HEK293 (cell line): Measurements from ENCODE around the gene PAK4.

ENCODE experiments used
- CTCF ChIA-PET: fragments of 350-600 bp; formaldehyde crosslinking; extraction: SDS; loops from one replicate; lab custom pipeline; 2021; ENCODE audit warnings: antibody characterized with exemption; lab: Yijun Ruan, JAX
- POLR2A ChIA-PET: fragments of 300-600 bp; formaldehyde crosslinking; extraction: SDS; loops from one replicate; lab custom pipeline; 2020; ENCODE audit warnings: antibody characterized with exemption, inconsistent platforms; lab: Yijun Ruan, JAX
- H3K27ac ChIP-seq: fragments of 200-500 bp; sonication (Bioruptor generic); 2 replicates; pipeline ENCODE4 v1.5.1; 2014; ENCODE audit warnings: low read depth, low read length, control low read depth, inconsistent platforms; ENCODE audit errors: extremely low read depth
- H3K36me3 ChIP-seq, 2 experiments: fragments of 200-500 bp in 1 of 2; sonication (Bioruptor generic) in 1 of 2; 1 replicate in 1 of 2; 2 replicates in 1 of 2; pipeline ENCODE4 v1.5.1; 2014 to 2017; ENCODE audit warnings: inconsistent platforms in 2 of 2, low read length in 2 of 2; ENCODE audit not compliant: control insufficient read depth in 2 of 2, insufficient read depth in 1 of 2
- H3K4me1 ChIP-seq: fragments of 200-500 bp; sonication (Bioruptor generic); 2 replicates; pipeline ENCODE4 v1.5.1; 2014; ENCODE audit warnings: mild to moderate bottlenecking, low read length, inconsistent platforms; ENCODE audit not compliant: control insufficient read depth, insufficient read depth
- H3K4me3 ChIP-seq: 2 replicates; pipeline ENCODE4 v1.5.1; 2011; ENCODE audit warnings: low read depth, mild to moderate bottlenecking, control low read depth, low read length, moderate library complexity
- H3K9me3 ChIP-seq: fragments of 200-500 bp; sonication (Bioruptor generic); 2 replicates; pipeline ENCODE4 v1.5.1; 2014; ENCODE audit warnings: low read depth, low read length, inconsistent platforms; ENCODE audit not compliant: control insufficient read depth, insufficient read depth
- CTCF ChIP-seq: fragments of 450-650 bp; formaldehyde crosslinking; IDR thresholded peaks from 2 replicates; pipeline ENCODE4 v1.5.1; 2016; ENCODE audit warnings: missing biosample characterization, missing genetic modification characterization
- MYNN ChIP-seq: fragments of 450-650 bp; formaldehyde crosslinking; IDR thresholded peaks from 2 replicates; pipeline ENCODE4 v1.5.1; 2016; ENCODE audit warnings: missing biosample characterization, missing genetic modification characterization, borderline replicate concordance
- PRDM1 ChIP-seq: fragments of 450-650 bp; formaldehyde crosslinking; IDR thresholded peaks from 2 replicates; pipeline ENCODE4; 2016; ENCODE audit warnings: missing biosample characterization, missing genetic modification characterization
- SP7 ChIP-seq: fragments of 450-650 bp; formaldehyde crosslinking; IDR thresholded peaks from 2 replicates; pipeline ENCODE4 v1.5.1; 2016; ENCODE audit warnings: missing biosample characterization, missing genetic modification characterization
- YY2 ChIP-seq: fragments of 450-650 bp; formaldehyde crosslinking; IDR thresholded peaks from 2 replicates; pipeline ENCODE4 v1.5.1; 2016; ENCODE audit warnings: missing biosample characterization, missing genetic modification characterization
- ZBTB10 ChIP-seq: fragments of 450-650 bp; formaldehyde crosslinking; IDR thresholded peaks from 2 replicates; pipeline ENCODE4 v1.5.1; 2016; ENCODE audit warnings: missing biosample characterization, missing genetic modification characterization
- ZBTB49 ChIP-seq: fragments of 450-650 bp; formaldehyde crosslinking; IDR thresholded peaks from 2 replicates; pipeline ENCODE4 v1.5.1; 2016; ENCODE audit warnings: missing biosample characterization, missing genetic modification characterization, low read depth
- ZNF133 ChIP-seq: fragments of 450-650 bp; formaldehyde crosslinking; IDR thresholded peaks from 2 replicates; pipeline ENCODE4 v1.5.1; 2016; ENCODE audit warnings: missing biosample characterization, missing genetic modification characterization
- ZNF146 ChIP-seq: fragments of 450-650 bp; formaldehyde crosslinking; IDR thresholded peaks from 2 replicates; pipeline ENCODE4 v1.5.1; 2016; ENCODE audit warnings: missing biosample characterization, missing genetic modification characterization
- ZNF155 ChIP-seq: fragments of 450-650 bp; formaldehyde crosslinking; IDR thresholded peaks from 2 replicates; pipeline ENCODE4 v1.5.1; 2016; ENCODE audit warnings: missing biosample characterization, missing genetic modification characterization
- ZNF169 ChIP-seq: fragments of 450-650 bp; formaldehyde crosslinking; IDR thresholded peaks from 2 replicates; pipeline ENCODE4 v1.5.1; 2016; ENCODE audit warnings: missing biosample characterization, missing genetic modification characterization
- ZNF24 ChIP-seq: fragments of 450-650 bp; formaldehyde crosslinking; IDR thresholded peaks from 2 replicates; pipeline ENCODE4 v1.5.1; 2016; ENCODE audit warnings: missing biosample characterization, missing genetic modification characterization
- ZNF266 ChIP-seq: fragments of 450-650 bp; formaldehyde crosslinking; IDR thresholded peaks from 2 replicates; pipeline ENCODE4 v1.5.1; 2016; ENCODE audit warnings: missing biosample characterization, missing genetic modification characterization, low read depth
- ZNF341 ChIP-seq: fragments of 450-650 bp; formaldehyde crosslinking; IDR thresholded peaks from 2 replicates; pipeline ENCODE4; 2016; ENCODE audit warnings: low read depth, missing biosample characterization, missing genetic modification characterization
- ZNF404 ChIP-seq: fragments of 450-650 bp; formaldehyde crosslinking; IDR thresholded peaks from 2 replicates; pipeline ENCODE4 v1.5.1; 2017; ENCODE audit warnings: missing biosample characterization, missing genetic modification characterization
- ZNF433 ChIP-seq: fragments of 450-650 bp; formaldehyde crosslinking; IDR thresholded peaks from 2 replicates; pipeline ENCODE4 v1.5.1; 2016; ENCODE audit warnings: missing biosample characterization, missing genetic modification characterization, low read depth
- ZNF560 ChIP-seq: fragments of 450-650 bp; formaldehyde crosslinking; IDR thresholded peaks from 2 replicates; pipeline ENCODE4 v1.5.1; 2017; ENCODE audit warnings: missing biosample characterization, missing genetic modification characterization, borderline replicate concordance
- ZNF837 ChIP-seq: fragments of 450-650 bp; formaldehyde crosslinking; IDR thresholded peaks from 2 replicates; pipeline ENCODE4 v1.5.1; 2016; ENCODE audit warnings: missing biosample characterization, missing genetic modification characterization

Gene PAK4

GRCh38 chr19:39083983-39084731, 41.4 kb upstream of the PAK4 start, which contains the start of gene ACP7 (continued):
- TF ChIP-seq ZBTB10 (0 out of 2 replicates have a peak, but pooled peaks have one; percentile 21), SP7 (tag by site-specific recombination) (no peak), ZBTB49 (tag by site-specific recombination) (no peak), ZNF560 (tag by site-specific recombination) (no peak), ZNF24 (no peak), ZNF155 (no peak), ZNF266 (tag by site-specific recombination) (no peak), ZNF146 (tag by site-specific recombination) (no peak), ZNF169 (no peak), MYNN (no peak), ZNF133 (tag by site-specific recombination) (no peak), ZNF837 (tag by site-specific recombination) (no peak), ZNF433 (no peak), CTCF (tag by site-specific recombination) (no peak), ZNF404 (tag by site-specific recombination) (no peak), YY2 (tag by site-specific recombination) (no peak), ZNF341 (no peak; the same call in 1 of the 2 replicates)

GRCh38 chr19:39084732-39085080, 40.9 kb upstream of the PAK4 start:
- Histone ChIP-seq H3K4me1 (peaks cover 5% of the 10 kb centered on the region; the same call in 1 of the 2 replicates), H3K4me3 (no peak overlapping the region), H3K36me3 (no peaks in the 10 kb centered on the region; a peak in 1 of 3 replicates), H3K27ac (no peak overlapping the region), H3K9me3 (no peaks in the 10 kb centered on the region)
- CTCF ChIA-PET: interaction anchor here (2.5 kb wide), 1 partner anchor 26 kb away, joined by 20 read pairs; no protein-coding TSS in a partner anchor
- POLR2A ChIA-PET: interaction anchor here (1.5 kb wide), 1 partner anchor 11 kb away, joined by 4 read pairs; no protein-coding TSS in a partner anchor
- TF ChIP-seq PRDM1 (tag by site-specific recombination): no peak
- TF ChIP-seq ZNF341: peak; percentile 8; the same call in 1 of the 2 replicates
